Central memory CD8-positive, alpha-beta T cell (primary cell): ENCODE measurements around the gene RFC3.
"Not testable (repeated sequence)": the region's sequence is repeated elsewhere in the genome, so short reads cannot be mapped to it uniquely, and the experiment has no call there.

Experiments
- ATAC-seq: fragments of 150-1000 bp; cut with Tn5 transposase; replicated peaks from 2 replicates; pipeline ENCODE4 v1.10.0; 2022; ENCODE audit warnings: mild to moderate bottlenecking, moderate FRiP score, moderate number of reproducible peaks; ENCODE audit not compliant: poor library complexity, severe bottlenecking; ENCODE audit errors: extremely low read depth
- DNase-seq, 2 donors: peaks; one replicate each; pipeline ENCODE4 v3.0.0; 2021; ENCODE audit warnings: low spot score in 2 of 2
- H3K27ac Mint-ChIP-seq: one replicate; pipeline ENCODE4 v1.8.0; 2022; ENCODE audit warnings: low read depth, mild to moderate bottlenecking, moderate library complexity, mixed read lengths
- H3K27me3 Mint-ChIP-seq: one replicate; pipeline ENCODE4 v1.8.0; 2022; ENCODE audit warnings: mixed read lengths
- H3K36me3 Mint-ChIP-seq: one replicate; pipeline ENCODE4 v1.8.0; 2022; ENCODE audit warnings: mild to moderate bottlenecking, moderate library complexity, mixed read lengths; ENCODE audit not compliant: insufficient read depth
- H3K4me1 Mint-ChIP-seq: one replicate; pipeline ENCODE4 v1.8.0; 2022; ENCODE audit warnings: mixed read lengths
- H3K4me3 Mint-ChIP-seq: one replicate; pipeline ENCODE4 v1.8.0; 2022; ENCODE audit warnings: mild to moderate bottlenecking, moderate library complexity, mixed read lengths
- H3K9me3 Mint-ChIP-seq: one replicate; pipeline ENCODE4 v1.8.0; 2022; ENCODE audit warnings: mixed read lengths

Gene RFC3, protein sequence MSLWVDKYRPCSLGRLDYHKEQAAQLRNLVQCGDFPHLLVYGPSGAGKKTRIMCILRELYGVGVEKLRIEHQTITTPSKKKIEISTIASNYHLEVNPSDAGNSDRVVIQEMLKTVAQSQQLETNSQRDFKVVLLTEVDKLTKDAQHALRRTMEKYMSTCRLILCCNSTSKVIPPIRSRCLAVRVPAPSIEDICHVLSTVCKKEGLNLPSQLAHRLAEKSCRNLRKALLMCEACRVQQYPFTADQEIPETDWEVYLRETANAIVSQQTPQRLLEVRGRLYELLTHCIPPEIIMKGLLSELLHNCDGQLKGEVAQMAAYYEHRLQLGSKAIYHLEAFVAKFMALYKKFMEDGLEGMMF

GRCh38 chr13:33817901-33818706 lies at the start of gene RFC3:
Gene RFC3, plus strand, starts transcription at chr13:33818149. Its CDS starts 30 bp downstream, at chr13:33818179.
- DNase-seq (peak; percentile 85 to 88), ATAC-seq (peak; percentile 90)
- Mint-ChIP-seq H3K4me1 (peaks cover 14% of the 10 kb centered on the region), H3K9me3 (no peaks in the 10 kb centered on the region), H3K4me3 (peak within 1 kb of the TSS; percentile 96), H3K27ac (peak within 1 kb of the TSS; percentile 97), H3K27me3 (no peaks in the 10 kb centered on the region), H3K36me3 (peaks cover 13% of the 10 kb centered on the region)

GRCh38 chr13:33771296-33771695 lies 46.7 kb upstream of the RFC3 start:
- no peaks in the 10 kb centered on the region for H3K4me1 Mint-ChIP-seq
- DNase-seq (no peak), ATAC-seq (no peak)
- no peaks in the 10 kb centered on the region for H3K9me3 Mint-ChIP-seq
- no peak overlapping the region for H3K4me3 Mint-ChIP-seq
- H3K36me3 Mint-ChIP-seq: peaks cover 2% of the 10 kb centered on the region
- H3K27ac Mint-ChIP-seq: no peak overlapping the region
- H3K27me3 Mint-ChIP-seq: peaks cover 17% of the 10 kb centered on the region

DNA sequence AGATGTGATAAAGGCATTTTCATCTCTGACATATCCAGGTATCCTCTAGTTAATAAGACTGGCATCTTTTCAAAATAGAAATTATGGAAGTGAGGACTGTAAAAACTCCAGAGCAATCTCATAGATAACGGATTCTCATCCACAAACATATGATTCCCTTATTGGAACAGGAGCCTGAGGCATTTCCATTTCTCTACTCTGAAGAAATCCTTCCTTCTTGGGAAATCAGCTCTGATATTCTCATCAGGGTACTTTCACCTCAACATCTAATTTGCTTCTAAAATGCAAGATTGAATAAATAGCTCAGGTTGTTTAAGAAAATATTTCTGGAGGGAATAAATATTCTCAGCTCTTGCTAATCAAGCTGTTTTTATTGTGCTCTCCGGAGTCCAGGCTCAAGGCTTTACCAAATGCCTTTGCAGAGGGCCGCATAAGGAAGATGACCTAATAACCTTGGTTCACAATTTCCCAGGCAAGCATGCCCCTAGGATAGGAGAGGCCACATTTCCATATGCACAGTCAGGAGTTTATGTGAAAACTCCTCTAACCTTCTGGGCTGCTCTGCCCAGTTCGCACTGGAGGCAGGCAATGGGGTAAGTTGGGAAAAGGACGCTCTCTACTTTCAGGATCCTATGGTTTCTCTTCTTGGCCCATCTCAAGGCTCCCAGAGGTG lies 44.0 kb upstream of the RFC3 start:
- Mint-ChIP-seq H3K36me3 (peaks cover 2% of the 10 kb centered on the region), H3K4me3 (no peak overlapping the region), H3K9me3 (no peaks in the 10 kb centered on the region), H3K27me3 (peaks cover 21% of the 10 kb centered on the region), H3K4me1 (no peaks in the 10 kb centered on the region), H3K27ac (no peak overlapping the region)
- no peak for DNase-seq
- ATAC-seq: no peak

DNA sequence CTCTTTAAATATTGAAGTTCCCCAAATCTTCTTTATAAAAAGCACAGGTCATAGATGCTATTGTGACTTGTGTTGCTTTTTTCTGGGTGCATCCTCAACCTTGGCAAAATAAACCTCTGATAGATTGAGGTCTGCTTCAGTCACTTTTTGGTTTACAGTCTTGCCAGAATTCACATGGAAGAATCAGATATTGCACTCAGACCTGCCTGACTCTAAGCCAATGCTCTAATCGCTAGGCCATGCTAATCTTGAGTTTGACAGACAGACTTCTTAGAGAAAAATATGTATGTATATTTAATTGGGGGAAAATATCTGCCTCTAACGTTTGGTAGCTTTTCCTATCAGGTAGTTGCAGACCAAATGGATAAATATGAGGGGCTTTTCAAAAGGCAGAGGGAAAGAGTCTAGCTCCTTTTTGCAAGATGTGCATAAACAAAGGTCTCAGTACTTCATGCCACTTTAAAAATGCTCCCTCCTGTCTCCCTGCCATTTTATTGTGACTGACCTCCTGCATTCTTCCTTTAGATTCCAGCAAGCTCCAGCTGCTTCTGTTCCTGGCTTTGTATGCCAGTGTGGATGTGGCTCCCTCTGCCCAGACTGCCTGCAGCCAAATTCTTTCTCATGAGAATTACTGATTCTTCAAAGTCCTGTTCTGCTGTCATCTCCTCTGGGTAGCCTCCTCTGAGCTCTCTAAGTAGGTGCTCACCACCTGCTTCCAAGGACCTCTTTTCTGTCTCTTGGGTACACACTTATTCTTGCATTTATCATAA lies 42.4 kb upstream of the RFC3 start:
- DNase-seq (no peak), ATAC-seq (no peak)
- Mint-ChIP-seq H3K36me3 (peaks cover 2% of the 10 kb centered on the region), H3K4me3 (no peak overlapping the region), H3K27me3 (peaks cover 26% of the 10 kb centered on the region), H3K4me1 (no peaks in the 10 kb centered on the region), H3K9me3 (no peaks in the 10 kb centered on the region), H3K27ac (no peak overlapping the region)

DNA sequence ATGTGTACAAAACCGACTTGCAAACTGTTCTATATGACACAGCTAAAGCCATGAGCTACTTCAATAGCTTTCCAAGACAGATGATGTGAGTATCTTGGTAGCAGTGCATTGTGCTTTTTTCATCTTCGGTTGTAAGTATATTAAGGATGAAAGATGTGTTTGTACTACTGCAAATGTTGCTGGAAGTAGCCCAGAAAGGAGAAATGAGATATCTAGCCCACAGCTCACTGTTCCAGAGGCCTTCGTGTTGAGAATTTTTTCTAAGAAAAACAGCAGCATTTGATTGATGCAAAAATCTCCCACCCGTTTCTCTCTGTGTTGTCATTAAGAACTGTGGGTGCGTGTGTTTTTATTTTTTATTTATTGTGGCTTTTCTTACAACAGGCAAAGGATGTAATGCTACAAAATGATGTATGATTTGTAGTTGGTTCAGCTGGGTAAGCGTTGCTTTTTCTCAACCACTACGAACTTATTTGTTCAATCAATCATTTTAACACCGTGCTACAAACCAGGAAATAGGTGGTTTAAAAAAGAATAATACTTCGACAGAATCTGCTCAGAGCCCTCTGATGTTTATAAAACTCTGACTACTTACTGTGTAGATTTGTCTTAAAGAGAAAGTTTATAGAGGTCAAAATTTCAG lies 41.6 kb upstream of the RFC3 start:
- Mint-ChIP-seq H3K9me3 (no peaks in the 10 kb centered on the region), H3K27me3 (peaks cover 26% of the 10 kb centered on the region), H3K4me3 (no peak overlapping the region), H3K36me3 (peaks cover 2% of the 10 kb centered on the region), H3K4me1 (no peaks in the 10 kb centered on the region), H3K27ac (peak overlapping the region; percentile 44)
- DNase-seq (no peak), ATAC-seq (peak; percentile 36)

- ATAC-seq (no peak), DNase-seq (no peak)
- Mint-ChIP-seq H3K4me1 (peaks cover 14% of the 10 kb centered on the region), H3K4me3 (no peak overlapping the region), H3K27me3 (peaks cover 29% of the 10 kb centered on the region), H3K9me3 (peaks cover 5% of the 10 kb centered on the region), H3K27ac (no peak overlapping the region), H3K36me3 (peaks cover 6% of the 10 kb centered on the region)
Measured at GRCh38 chr13:33782631-33783030, 35.3 kb upstream of the RFC3 start.

GRCh38 chr13:33783212-33783611 lies 34.7 kb upstream of the RFC3 start:
- not testable (repeated sequence) for DNase-seq, H3K36me3 Mint-ChIP-seq, H3K27ac Mint-ChIP-seq, H3K4me3 Mint-ChIP-seq, H3K9me3 Mint-ChIP-seq, ATAC-seq
- Mint-ChIP-seq H3K27me3 (peaks cover 27% of the 10 kb centered on the region), H3K4me1 (peaks cover 17% of the 10 kb centered on the region)

DNA sequence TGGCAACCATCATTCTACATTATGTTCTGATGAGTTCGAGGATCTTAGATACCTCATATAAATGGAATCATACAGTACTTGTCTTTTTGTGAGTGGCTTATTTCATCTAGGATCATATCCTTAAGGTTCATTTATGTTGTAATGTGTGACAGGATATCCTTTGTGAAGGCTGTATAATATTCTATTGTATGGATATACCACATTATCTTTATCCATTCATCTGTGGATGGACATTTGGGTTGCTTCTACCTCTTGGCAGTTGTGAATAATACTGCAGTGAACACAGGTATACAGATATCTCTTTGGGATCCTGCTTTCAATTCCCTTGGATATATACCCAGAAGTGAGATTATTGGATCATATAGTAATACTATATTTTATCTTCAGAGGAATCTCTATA lies 33.2 kb upstream of the RFC3 start:
- no peak for ATAC-seq
- Mint-ChIP-seq H3K36me3 (peaks cover 6% of the 10 kb centered on the region), H3K9me3 (peaks cover 5% of the 10 kb centered on the region), H3K27me3 (peaks cover 14% of the 10 kb centered on the region), H3K4me3 (no peak overlapping the region), H3K27ac (no peak overlapping the region), H3K4me1 (peaks cover 17% of the 10 kb centered on the region)
- no peak for DNase-seq

- ATAC-seq (no peak), DNase-seq (no peak)
- Mint-ChIP-seq H3K27me3 (peaks cover 14% of the 10 kb centered on the region), H3K4me1 (peaks cover 17% of the 10 kb centered on the region), H3K9me3 (peaks cover 5% of the 10 kb centered on the region), H3K4me3 (peak overlapping the region; percentile 83), H3K36me3 (peaks cover 6% of the 10 kb centered on the region), H3K27ac (no peak overlapping the region)
Measured at GRCh38 chr13:33785384-33785783, 32.6 kb upstream of the RFC3 start.

GRCh38 chr13:33787051-33787591 lies 30.8 kb upstream of the RFC3 start:
- Mint-ChIP-seq H3K27ac (peak overlapping the region; percentile 92), H3K4me3 (peak overlapping the region; percentile 83)
- peak; percentile 81 for ATAC-seq

GRCh38 chr13:33789066-33789606 lies 28.8 kb upstream of the RFC3 start:
- no peak overlapping the region for H3K27ac Mint-ChIP-seq
- H3K36me3 Mint-ChIP-seq: peaks cover 6% of the 10 kb centered on the region
- peaks cover 12% of the 10 kb centered on the region for H3K9me3 Mint-ChIP-seq
- H3K4me1 Mint-ChIP-seq: peaks cover 17% of the 10 kb centered on the region
- ATAC-seq: no peak
- H3K27me3 Mint-ChIP-seq: no peaks in the 10 kb centered on the region
- H3K4me3 Mint-ChIP-seq: no peak overlapping the region
- DNase-seq: no peak

More at GRCh38 chr13:33787051-33787591, 30.8 kb upstream of the RFC3 start:
- DNase-seq: no peak
- Mint-ChIP-seq H3K27me3 (peaks cover 10% of the 10 kb centered on the region), H3K4me1 (peaks cover 17% of the 10 kb centered on the region), H3K9me3 (peaks cover 5% of the 10 kb centered on the region), H3K36me3 (peaks cover 6% of the 10 kb centered on the region)
